Stimulated activated CD8-positive, alpha-beta memory T cell treated with anti-CD3 and anti-CD28 coated beads, Interleukin-2, amount 100 ng/mL, for 1 hour (primary cell): ENCODE measurements around the gene TRIM7.

ENCODE experiments used
- DNase-seq, 2 donors: peaks; one replicate each; pipeline ENCODE4 v3.0.0-alpha.2; 2020; ENCODE audit warnings: low read depth in 2 of 2

The TRIM7 gene

GRCh38 chr5:181173027-181173419, 32.0 kb downstream of the TRIM7 start:
- no peak for DNase-seq

GRCh38 chr5:181171782-181172181, 33.2 kb downstream of the TRIM7 start:
- no peak for DNase-seq

- DNase-seq, result no peak
These were observed 34.0 kb downstream of the TRIM7 start for GRCh38 chr5:181170996-181171395.

GRCh38 chr5:181170237-181170825, 34.7 kb downstream of the TRIM7 start:
- no peak for DNase-seq

- peak in 1 of 2 donors; percentile 59 for DNase-seq
These were observed 35.3 kb downstream of the TRIM7 start for GRCh38 chr5:181169459-181170236.

GRCh38 chr5:181168595-181169118, 36.3 kb downstream of the TRIM7 start:
- DNase-seq, result no peak

GRCh38 chr5:181167814-181168488, 37.0 kb downstream of the TRIM7 start:
- no peak for DNase-seq

GRCh38 chr5:181166812-181167733, 37.9 kb downstream of the TRIM7 start:
- DNase-seq, result no peak

GRCh38 chr5:181164076-181164952, 40.7 kb downstream of the TRIM7 start:
- no peak for DNase-seq

- no peak for DNase-seq
These were observed 41.4 kb downstream of the TRIM7 start for GRCh38 chr5:181163487-181164075.

- DNase-seq, result no peak
These were observed 43.3 kb downstream of the TRIM7 start for GRCh38 chr5:181161534-181162175.

- DNase-seq, result peak in 1 of 2 donors; percentile 22
These were observed 44.1 kb downstream of the TRIM7 start for GRCh38 chr5:181160755-181161533.

GRCh38 chr5:181160152-181160754, 44.7 kb downstream of the TRIM7 start:
- peak; percentile 23 to 61 for DNase-seq

GRCh38 chr5:181159286-181160151, 45.5 kb downstream of the TRIM7 start:
- DNase-seq, result peak; percentile 80 to 85

GRCh38 chr5:181158869-181159268, 46.1 kb downstream of the TRIM7 start:
- DNase-seq, result no peak

- no peak for DNase-seq
These were observed 48.2 kb downstream of the TRIM7 start for GRCh38 chr5:181156758-181157157.

- DNase-seq, result no peak
These were observed 51.2 kb downstream of the TRIM7 start for GRCh38 chr5:181153814-181154213.
